Suppressor macrophage (primary cell): ENCODE measurements around the gene TOB1.

ENCODE experiments used
- DNase-seq, 4 experiments: peaks; one replicate each; pipeline ENCODE4 v3.0.0-alpha.2; 2020 to 2022
- total RNA-seq, 17 experiments: gene quantifications; one replicate each; lab custom pipeline; 2026; ENCODE audit warnings: mixed read lengths in 6 of 17, inconsistent platforms in 3 of 17; lab: John Stamatoyannopoulos, UW

Gene TOB1, protein sequence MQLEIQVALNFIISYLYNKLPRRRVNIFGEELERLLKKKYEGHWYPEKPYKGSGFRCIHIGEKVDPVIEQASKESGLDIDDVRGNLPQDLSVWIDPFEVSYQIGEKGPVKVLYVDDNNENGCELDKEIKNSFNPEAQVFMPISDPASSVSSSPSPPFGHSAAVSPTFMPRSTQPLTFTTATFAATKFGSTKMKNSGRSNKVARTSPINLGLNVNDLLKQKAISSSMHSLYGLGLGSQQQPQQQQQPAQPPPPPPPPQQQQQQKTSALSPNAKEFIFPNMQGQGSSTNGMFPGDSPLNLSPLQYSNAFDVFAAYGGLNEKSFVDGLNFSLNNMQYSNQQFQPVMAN
- 2.6 to 87.8 (median 33.8) reads per million in 17 experiments for total RNA-seq

DNA sequence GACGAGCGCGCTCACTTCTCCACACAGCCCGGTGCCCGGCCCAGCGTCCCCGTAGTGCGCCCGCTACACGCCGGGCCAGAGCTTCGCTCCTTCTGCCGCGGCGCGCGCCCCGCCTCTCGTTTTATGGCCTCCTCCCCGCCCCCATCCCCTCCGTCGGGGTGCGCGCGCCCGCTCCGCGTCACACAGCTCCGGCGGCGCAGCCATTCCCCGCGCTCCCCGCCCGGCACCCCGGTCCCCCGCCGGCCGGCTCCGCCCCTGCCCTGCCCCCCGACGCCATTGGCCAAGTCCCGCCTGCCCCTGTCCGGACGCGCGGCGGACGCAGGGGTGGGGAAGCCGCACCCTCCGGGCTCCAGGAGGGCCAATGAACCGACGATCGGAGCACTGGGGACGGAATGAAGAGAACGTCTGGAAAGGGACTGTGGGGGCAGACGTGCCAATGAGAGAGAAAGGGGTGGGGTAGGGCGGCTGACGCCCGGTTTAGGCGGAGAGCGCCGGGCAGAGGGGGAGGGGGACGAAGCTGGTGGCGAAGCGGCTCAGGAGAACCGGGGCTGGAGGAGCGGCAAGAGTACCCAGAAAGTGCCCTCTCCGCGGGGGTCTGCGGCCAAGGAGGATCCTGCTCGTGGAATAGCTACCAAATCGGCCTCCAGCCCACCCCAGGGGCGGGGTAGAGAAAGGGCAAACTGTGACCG, at the start of gene TOB1:
Gene TOB1 (minus strand): TSS at position 94 of the 689 bp plus-strand sequence. CDS start 2,337 bp downstream, outside the sequence.
- peak; percentile 99 to 100 (median 99) for DNase-seq

DNA sequence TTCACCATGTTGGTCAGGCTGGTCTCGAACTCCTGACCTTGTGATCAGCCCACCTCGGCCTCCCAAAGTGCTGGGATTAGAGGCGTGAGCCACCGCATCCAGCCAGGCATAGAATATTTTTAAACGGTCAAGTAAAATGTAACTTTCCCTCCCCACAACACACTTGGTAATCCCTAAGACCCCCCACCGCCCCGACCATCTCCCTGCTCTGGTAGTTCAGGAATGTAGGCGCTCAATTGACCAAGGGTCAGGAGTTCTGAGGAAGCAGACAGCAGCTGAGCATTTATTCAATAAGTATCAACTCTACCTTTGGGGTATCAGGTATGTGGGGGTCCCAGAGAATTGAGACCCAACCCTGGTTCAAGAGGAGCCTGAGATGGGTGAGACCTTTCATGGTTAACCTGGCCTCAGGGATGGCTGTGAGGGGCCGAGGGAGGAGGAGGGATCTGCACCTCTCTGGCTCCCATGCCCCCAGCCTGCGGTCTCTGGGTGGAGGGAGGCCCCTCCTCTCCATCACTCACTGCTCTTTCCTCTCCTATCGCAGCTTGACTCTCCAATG, 48.4 kb upstream of the TOB1 start:
- DNase-seq = no peak

DNA sequence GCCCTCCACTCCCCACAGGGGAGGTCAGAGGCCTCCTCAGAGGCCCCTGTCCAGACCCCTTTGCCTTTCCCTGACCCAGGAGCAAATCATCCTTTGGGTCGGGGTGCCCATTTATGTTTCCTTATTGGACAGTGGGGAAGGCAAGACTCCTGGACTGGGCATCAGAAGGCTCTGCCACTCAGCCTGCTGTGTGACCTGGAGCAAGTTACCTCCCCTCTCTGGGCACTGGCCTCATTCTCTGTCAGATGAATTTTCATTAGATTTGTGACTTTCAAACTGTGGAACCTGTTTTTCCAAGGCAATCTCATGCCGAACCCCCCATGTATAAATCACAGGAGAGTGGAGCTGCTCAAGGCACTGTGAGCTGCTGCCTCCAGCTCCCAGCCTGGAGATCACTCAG, 47.0 kb upstream of the TOB1 start:
- no peak for DNase-seq

DNA sequence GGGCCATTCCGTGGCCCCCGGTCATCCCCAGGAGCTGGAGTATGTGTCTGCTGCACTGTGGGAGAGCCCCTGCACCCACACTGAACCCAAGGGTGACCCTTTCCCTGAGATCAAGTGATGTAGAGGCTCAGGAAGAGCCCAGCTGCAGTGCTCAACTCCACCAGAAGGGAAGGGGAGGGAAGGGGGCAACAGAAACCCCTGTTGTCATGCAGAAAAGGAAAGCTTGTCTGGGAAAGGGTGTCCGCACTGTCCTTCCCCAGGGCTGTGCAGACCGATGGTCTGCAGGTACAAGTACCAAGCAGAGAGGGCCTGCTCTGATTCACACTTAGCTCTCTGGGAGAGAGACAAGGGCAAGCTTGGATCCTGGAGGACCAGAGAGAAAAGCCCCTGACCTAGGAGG, 45.7 kb upstream of the TOB1 start:
- no peak for DNase-seq

DNA sequence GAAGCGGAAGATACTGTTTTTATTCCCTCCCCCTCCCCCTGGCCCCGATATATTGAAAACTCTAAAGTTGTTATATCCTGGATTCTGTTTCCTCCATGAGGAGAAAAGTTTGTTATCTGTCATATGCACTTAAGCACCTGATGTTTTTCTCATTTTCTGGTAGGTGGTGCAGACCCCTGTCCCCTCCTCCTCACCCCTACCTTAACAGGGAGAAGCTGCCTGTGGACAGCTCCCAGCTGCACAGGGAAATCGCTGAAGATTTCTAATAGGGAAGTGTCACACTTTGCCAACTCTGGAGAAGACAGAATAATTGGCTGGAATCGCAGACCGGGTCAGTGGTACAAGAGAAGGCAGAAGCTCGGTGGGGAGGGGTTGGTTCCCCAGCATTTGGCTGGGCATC, 45.3 kb upstream of the TOB1 start:
- no peak for DNase-seq

DNA sequence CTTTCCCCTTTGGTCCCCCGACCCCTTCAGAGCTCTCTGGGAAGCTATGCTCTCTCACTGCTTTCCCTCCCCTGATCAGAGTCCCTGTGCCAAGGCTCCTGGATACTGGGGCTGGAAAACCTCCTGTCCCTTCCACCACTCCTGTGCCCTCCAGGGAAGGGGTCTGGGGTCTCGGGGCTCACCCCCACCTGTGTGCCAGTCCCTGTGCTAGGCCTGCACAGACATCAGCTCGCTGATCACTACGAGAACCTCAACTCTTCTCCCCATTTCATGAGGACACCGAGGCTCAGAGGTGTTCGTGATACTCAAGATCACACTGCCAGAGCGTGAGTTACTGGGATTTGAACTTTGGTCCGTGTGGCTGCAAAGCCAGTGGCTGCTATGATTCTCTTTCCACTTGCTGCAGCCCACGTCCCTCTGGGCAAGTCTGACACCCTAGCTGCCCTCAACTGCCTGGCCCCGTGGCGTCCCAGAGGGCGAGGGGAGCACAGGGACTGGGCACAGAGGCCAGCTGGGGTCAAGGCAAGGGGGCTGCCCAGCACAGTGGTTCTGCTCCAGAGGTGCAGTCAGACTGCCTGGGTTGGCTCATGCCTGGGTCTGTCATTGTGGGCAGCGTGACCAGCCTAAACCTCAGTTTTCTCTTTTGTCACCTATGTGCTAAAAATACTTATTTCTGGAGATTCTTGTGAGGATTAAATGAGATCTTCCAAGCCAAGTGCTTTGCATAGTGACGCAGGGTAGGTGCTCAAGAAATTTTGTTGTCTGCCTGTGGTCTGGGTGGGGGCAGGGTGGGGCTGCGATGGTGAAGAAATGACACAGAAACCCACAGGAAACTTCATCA, 43.8 kb upstream of the TOB1 start:
- DNase-seq = peak in 3 of 4 experiments; percentile 20 to 50 (median 47)

DNA sequence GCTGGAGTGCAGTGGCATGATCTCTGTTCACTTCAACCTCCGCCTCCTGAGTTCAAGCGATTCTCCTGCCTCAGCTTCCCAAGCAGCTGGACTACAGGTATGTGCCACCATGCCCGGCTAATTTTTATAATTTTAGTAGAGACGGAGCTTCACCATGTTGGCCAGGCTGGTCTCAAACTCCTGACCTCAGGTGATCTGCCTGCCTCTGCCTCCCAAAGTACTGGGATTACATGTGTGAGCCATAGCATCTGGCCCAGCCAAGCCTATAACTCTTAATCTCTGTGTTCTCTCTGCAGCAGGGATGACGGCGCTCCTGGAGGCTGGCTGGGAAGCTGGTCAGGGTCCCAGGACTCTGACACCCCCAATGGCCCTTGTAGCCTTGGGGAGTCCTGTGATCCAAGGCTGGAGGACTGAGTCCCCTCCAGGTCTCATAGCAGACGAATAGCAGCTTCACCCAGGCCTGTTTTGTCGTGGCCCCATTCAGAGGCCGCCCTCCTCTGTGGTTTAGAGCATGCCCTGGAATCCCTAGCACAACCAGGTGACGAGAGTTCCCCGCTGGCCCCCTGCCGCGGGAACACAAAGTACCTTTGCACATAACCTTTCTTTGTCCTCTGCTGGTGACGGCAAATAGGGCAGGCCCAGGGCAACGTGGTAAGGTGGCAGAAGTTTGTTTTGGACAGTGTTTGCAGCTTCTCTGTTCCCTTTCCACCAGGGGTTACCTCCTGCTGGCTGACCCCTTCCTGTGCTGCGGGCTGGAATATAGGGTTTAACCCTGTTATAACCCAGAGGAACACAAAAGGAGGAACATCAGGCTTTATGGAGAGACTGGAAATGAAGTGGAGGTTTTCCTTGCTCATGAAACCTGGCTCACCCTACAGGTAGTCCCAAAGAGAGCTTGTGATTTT, 43.0 kb upstream of the TOB1 start:
- DNase-seq = no peak

DNA sequence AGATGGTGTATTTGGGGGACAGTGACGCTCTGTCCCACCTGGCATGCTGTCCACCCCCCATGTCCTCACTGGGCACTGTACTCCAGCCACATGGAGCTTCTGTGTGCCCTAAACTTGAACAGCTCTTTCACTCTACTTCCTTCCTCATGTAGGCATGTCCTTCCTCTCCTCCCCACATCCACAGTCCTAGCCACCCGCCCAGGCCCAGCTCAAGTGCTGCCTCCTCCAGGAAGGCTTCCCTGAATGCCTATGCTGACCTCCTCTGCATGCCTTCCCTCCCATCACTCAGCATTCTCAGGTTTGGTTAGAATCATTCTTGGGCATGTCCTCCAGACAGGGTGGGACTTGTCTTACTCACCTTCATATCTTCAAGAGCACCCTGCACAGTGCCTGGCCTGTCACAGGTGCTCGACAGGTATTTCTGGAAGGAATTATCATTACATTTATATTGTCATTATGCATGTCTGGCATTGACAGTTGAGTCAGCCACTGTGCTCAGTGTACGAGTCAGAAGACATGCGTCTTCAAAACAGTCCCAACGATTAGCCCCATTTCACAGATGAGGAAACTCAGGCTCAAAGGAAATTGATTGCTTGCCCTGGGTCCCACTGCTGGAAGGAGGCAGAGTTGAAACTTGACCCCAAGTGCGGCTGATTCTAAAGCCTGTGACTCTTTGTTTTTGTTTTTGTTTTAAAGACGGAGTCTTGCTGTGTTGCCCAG, 42.1 kb upstream of the TOB1 start:
- DNase-seq = peak in 2 of 4 experiments; percentile 43 to 51

DNA sequence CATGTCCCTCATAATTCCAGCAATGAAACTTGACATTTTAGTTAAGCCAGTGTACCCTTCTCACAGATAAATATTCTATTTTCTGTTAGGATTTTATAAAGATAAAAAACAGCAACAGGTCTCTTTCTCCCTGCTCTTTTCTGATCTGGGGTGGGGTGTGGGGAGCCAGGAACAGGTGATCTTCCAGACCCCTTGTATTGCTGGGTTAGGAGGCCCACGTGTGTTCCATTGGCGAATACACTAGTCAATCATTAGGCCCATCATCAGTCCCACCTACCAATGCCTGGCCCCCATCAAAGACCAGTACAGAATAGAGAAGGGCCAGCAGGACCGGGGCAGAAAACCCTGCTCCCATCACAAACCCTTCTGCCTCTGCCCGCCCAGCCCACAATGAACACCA, 40.3 kb upstream of the TOB1 start:
- DNase-seq = no peak

DNA sequence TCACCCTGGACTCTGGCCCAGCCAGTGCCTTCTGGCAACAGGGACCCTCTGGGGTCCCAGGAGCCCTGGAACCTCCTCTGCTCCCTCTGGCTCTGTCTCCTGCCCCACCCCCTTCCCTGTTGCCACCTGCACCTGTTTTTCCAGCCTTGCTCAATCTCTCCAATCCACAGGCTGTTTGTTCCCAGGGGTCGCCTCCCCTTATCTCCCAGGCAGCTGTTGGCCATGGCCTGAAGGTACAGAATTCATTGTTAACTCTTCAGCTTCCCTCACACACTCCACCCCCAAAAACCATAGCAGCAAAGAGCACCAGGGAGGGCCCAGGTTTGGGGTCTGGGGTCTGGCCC, 39.3 kb upstream of the TOB1 start:
- DNase-seq = no peak

DNA sequence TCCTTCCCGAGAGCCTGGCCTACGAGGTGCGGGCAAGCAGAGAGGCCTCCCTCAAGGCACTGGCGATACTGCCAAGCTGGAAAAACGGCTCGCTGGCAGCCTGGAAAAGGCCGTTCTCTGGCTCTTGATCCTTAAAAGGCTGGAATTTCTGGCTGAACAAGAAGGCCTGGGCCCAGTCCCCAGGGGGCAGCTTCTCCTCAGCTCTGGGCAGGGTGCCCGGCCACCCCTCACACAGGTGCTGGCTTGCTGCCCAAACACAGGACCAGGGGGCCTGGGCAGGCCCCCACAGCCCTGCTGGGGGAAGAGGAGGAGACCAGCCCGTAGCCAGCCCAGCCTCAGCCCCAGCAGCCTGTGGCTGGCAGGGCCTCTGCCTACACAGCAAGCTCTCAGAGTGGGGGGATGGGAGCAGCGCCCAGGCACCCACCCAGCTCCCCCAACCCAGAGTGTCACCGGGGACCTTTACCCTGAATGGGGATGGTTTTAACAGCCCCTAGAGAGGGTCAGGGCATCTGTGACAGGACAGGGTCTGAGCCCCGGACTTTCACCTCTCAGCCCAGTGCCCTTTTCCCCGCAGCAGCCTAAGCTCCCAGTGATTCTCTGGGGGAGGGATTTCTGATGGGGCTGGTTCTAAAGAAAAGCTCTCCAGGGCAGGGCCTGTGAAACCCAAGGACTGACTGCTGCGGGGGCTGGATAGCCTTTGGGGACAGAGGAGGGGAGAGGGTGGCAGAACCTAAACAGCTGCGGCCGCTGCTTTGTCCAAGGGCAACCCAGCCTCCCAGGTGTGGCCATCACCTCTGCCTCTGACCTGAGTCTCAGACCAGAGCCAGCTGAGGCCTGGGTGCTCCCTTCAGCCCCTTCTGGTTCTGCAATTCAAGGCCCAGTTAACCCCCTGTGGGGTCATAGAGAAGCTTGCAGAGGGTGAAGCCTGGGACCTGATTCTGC, 38.6 kb upstream of the TOB1 start:
- no peak for DNase-seq

DNA sequence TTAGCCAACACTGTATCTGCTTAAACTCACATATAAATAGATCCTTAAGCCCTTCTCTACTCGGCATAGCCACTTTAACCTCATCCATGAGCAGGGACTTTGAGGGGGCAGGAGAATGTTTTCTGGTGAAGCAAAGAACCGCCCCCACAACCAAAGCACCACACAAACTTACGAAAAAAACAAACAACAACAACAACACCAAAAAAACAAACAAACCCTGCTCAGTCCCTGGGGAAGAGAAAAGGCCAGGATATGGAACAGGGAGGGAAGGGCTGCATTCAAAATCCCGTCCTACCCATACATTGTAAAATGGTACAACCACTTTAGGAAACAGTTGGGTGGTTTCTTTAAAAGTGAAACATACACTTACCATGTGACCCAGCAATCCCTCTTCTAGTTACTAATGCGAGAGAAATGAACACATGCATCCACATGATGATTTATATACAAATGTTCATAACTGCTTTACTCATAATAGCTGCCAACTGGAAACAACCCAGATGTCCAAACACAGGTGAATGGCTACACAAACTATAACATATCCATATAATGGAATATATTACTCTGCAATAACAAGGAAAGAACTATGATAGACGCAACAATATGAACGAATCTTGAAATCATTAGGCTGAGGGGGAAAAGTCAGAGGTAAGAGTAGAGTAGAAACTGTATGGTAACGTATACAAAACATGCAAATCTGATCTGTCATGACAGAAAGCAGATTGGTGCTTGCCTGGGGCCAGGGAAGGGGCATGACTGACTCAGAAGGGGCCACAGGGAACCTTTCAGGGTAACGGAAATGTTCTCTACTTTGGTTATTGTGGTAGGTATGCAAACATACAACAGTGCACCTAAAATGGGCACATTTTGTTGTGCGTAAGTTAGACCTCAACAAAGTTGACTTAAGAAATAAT, 37.7 kb upstream of the TOB1 start:
- DNase-seq = peak in 2 of 4 experiments; percentile 50 to 52

DNA sequence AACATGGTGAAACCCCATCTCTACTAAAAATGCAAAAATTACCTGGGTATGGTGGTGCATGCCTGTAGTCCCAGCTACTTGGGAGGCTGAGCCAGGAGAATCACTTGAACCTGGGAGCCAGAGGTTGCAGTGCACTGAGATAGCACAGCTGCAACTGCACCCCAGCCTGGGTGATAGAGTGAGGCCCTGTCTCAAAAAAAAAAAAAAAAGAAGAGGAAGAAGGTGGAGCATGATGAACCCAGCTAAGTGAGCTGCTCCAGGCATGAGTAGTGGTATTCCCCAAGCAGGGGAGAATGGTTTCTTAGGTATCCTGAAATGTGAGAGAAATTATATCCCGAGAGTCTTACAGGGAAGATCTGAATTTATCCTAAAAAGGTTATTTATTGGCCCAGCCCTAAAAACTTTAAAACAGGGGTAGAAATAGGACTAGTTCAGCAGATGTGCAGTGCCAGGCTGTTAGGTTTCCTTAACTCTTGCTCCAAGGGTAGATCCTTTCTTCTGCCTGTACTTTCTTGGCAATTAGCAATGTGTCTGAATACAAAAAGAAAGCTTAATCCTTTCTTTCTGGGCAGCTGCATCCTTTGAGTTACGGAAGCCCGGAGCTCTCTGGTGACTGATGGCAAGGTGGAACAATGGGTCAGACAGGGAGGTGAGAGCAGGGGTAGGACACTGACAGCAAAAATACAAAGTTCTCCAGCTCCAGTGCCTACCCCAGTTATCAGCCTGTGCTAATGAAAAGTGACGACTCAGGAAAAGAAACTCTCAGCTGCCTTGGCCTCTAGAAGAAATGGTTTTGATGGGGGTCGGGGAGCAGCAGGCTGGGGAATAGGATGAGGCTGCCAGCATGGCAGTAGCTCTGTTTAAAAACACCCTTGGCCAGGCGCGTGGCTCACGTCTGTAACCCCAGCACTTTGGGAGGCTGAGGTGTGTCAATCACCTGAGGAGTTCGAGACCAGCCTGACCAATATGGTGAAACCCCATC, 36.5 kb upstream of the TOB1 start:
- DNase-seq = no peak

DNA sequence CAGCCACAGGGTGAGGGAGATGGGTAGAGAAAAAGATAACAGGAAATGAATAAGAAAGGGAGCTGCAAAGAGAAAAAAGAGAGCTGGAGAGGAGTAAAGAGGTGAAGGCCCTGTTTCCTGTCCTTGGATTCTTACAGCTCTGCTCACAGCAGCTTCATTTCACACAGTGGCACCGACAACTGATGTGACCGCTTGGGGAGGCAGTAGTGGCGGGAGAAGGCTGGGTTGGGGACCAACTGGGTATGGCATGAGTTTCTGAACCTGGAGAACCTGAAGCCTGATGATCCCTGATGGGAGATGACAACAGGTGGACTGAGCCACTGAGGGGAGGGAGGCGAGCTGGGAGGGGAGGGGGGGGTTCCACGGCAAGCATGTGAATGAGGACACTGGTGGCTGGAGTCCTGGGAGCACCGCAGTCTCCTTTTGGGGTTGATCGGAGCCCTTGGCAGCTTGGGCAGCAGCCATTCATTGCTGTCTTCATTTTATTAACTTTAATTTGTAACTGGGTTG, 34.3 kb upstream of the TOB1 start:
- no peak for DNase-seq

DNA sequence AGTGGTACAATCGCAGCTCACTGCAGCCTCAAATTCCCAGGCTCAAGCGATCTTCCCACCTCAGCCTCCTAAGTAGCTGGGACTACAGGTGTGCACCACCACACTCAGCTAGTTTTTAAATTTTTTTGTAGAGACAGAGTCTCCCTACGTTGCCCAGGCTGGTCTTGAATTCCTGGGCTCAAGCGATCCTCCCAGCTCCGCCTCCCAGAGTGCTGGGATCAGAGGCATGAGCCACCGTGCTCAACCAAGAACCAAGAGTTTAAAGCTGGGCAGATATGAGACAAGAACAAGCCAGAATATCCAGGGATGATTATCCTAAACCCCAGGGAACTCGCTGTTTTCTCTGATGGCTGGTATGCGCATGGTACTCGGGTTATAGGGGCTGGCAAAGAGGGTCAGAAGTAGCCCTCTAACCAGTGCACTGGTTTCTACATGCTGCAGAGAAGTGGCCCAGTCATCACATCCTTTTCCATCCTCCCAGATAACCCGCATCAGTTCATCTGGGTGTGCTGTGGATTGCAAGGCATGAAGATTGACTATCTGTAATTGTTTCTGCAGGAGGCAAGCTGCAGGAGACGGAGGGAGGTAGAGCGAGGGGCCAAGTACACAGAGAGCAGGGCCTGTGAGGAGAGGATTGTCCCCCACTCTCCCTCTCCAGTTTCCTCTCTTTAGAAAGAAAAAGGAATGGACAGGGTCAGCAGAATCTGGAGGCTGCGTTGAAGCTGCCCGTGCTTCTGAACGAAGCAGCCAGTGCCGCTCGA, 33.6 kb upstream of the TOB1 start:
- no peak for DNase-seq

DNA sequence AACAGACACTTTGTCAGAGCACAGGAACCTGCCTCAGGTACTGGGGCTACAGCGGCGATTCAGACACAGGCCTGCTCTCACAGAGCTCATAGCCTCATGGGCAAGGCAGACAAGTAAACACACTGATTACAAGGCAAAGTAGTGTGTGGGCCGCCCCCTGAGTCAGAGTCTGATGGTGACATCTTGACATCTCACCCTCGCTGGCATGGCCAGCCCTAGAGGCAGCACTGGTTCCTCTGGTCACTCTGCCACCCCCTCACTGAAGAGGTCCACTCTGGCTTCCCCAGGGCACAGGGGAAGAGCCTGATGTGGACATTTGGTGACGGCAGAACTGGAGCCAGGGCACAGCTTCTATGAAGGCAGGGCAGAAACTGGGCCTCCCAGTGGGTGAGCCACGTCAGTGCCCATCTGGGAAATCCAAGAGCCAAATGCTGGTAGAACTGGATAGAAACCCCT, 32.9 kb upstream of the TOB1 start:
- DNase-seq = peak; percentile 87 to 95 (median 89)
